Measurements from ENCODE around the gene AGXT.

Gene AGXT

DNA sequence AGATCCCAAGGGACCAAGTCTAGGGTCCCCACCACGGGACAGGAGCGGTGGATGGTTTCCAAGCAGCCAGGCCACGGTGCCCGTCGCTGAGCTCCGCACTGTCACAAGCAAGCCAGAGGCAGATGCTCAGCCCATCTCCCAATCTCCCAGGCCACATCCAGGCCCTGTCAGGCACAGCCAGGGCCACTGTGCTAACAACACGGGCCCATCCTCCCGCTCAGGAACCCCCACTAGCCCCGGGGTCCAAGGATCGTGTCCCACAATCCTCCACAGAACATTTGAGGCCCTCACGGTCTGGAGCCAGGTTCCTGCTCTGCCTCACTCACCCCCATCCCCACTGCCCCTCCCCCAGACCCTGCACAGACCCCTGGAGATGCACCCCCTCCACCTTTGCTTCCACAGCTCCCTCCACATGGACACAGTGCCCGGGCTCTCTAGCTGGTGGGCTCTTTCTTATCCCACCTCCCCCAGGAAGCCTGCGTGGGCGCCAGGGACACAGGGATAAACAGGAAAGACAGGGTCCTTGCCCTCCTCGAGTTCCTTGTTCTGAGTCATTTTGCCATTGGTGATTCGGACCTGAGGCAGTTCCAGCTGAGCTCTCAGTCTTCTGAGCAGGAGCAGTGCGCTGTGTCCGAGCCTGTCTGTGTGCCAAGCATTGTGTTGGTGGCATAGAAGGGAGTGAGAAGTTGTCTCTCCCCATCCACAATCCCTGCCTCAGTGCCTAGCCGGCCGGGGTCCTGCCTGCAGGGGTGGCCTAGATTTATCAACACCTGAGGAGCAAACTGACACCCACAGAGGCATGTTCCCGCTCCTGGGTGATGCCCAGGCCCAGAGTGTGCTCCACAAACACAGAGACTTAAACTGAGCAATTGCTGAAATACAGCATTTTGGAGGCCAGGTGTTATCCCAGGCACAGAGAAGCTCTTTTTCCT, 44.5 kb downstream of the AGXT start:
- no peak for DNase-seq (ENCODE audit: extremely low read depth in 1 of 2, low read depth in 1 of 2)

DNA sequence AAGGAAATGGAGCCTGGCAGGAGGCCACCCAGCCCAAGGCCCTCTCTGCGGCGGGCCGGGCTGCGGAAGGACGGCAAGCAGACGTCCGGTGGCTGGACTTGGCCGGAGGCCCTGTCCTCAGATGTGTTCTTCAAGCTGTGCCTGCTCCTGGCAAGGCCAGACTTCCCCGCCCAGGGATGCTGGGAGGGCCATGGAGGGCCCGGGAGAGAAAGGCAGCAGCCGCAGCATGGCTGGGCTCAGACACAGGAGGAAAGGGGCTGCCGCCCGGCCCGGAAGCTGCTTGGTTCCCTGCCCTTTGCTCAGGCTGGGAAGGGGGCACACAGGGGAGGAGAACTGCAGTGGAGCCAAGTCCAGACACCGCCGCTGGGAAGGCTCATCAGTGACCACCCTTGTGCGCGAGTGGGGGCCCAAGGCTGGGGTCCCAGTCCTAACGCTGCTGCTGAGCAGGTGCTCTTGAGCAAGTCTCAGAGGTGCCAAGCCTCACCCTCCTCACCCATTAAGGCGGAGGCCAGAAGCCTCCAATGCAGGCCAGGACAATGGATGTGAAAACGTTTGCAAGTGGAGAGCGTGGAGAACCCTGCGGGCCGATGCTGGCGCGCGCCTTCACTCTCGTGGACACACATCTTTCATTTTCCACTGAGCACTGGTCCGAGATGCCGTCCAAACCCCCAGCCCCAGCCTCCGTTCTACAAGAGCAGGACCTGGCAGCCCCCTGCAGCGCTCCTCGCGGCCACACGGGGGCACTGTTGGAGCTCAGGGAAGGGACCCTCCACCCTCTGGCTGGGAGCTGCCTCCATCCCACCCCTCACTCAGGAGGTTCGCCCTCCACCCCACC, 45.4 kb downstream of the AGXT start:
- peak; percentile 29 to 59 for DNase-seq (ENCODE audit: extremely low read depth in 1 of 2, low read depth in 1 of 2)

GRCh38 chr2:240914645-240915525, 46.3 kb downstream of the AGXT start:
- DNase-seq (ENCODE audit: extremely low read depth in 1 of 2, low read depth in 1 of 2) = no peak

DNA sequence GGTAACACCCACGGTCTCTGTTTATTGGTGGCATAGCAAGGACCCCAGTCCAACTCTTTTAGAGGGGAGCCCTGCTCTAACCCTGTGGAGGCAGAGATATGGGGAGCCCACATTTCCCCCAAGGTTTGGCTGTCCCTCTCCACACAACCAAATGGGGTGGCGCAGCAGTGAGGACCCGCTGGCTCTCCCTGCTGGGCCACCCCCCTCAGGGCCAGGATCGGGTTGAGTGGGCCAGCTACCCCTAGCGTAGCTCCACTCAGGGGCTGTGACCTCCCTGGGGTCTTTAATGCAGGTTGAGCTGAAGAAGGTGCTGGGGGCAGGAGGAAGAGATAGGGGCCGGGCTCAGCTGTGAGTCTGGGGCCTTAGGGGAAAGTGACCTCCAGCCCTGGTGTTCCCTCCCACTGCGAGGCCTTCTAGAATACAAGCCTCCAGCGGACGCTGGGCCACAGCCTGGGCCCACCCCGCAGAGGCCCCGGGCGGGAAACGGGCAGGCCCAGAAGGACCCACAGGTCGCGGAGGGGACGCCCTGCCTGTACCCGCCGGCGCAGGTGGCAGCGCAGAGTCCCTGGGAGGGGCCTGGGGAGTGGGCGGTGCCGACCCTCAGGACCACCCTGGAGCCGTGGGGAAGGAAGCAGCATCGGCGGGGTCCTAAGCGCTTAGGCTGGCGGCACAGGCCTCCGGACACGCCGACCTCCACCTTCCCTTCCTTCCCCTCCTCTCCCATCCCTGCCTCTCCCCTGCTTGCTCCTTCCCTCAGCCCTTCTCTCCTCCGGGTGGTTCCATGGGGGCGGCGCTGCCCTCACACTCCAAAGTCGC, 47.1 kb downstream of the AGXT start:
- no peak for DNase-seq (ENCODE audit: extremely low read depth in 1 of 2, low read depth in 1 of 2)

DNA sequence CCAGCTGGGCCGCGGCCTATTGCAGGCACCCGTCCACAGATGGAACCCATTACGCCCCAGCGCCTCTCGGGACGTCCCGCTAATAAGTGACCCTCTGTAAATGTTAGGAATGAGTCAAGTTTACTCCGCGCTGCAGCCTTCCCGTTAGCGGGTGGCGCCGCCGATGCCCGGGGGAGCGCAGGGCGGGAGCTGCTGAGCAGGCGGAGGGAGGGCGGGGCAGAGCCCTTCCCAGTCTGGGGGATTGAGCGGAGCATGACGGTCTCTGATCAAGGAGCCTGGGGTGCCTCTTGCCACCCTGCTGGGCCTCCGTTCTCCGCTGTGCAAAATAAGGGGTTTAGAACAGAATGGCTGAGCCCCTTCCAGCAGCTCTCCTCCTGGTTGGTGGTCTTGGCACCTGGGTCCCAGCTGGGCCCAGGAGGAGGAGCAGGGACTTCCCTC, 48.0 kb downstream of the AGXT start:
- DNase-seq (ENCODE audit: extremely low read depth in 1 of 2, low read depth in 1 of 2) = no peak

DNA sequence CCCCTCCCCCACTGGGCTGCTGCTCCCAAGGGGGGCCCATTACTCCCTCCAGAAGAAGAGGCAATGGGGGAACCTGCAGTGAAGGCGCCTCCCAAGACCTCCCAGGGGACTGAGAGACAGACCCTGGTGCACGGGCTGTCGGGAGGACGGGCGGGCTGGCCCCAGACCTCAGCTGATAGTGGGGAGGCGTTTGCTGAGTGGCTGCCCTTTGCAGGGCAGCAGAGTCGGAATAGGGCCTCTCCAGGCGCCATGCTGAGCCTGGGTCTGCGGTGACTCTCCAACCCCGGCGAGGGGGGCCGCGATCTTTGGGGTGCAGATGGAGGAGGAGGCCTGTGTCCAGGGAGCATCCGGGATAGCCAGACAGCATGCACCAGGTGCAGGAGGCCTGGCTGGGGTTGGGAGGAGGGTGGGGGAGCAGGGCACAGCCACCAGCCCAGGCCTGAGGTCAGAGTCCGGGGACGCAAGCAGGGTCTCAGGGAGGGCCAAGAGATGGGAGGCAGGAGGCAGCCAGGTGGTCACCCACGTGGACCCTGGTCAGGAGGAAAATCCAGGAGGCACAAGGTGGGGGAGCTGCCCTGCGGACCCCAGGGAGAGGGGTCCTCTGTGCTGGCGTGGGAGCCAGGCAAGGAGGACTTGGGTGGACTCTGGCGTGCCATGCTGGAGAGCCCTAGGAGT, 48.5 kb downstream of the AGXT start:
- no peak for DNase-seq (ENCODE audit: extremely low read depth in 1 of 2, low read depth in 1 of 2)

GRCh38 chr2:240917684-240918257, 49.1 kb downstream of the AGXT start:
- no peak for DNase-seq (ENCODE audit: extremely low read depth in 1 of 2, low read depth in 1 of 2)

GRCh38 chr2:240918258-240919091, 49.9 kb downstream of the AGXT start:
- DNase-seq (ENCODE audit: extremely low read depth in 1 of 2, low read depth in 1 of 2) = no peak

GRCh38 chr2:240919161-240919781, 50.6 kb downstream of the AGXT start:
- no peak for DNase-seq (ENCODE audit: extremely low read depth in 1 of 2, low read depth in 1 of 2)

- no peak for DNase-seq (ENCODE audit: extremely low read depth in 1 of 2, low read depth in 1 of 2)
These were observed 51.5 kb downstream of the AGXT start for GRCh38 chr2:240919786-240920782.

- no peak for DNase-seq (ENCODE audit: extremely low read depth in 1 of 2, low read depth in 1 of 2)
These were observed 52.2 kb downstream of the AGXT start for GRCh38 chr2:240920783-240921231.

DNA sequence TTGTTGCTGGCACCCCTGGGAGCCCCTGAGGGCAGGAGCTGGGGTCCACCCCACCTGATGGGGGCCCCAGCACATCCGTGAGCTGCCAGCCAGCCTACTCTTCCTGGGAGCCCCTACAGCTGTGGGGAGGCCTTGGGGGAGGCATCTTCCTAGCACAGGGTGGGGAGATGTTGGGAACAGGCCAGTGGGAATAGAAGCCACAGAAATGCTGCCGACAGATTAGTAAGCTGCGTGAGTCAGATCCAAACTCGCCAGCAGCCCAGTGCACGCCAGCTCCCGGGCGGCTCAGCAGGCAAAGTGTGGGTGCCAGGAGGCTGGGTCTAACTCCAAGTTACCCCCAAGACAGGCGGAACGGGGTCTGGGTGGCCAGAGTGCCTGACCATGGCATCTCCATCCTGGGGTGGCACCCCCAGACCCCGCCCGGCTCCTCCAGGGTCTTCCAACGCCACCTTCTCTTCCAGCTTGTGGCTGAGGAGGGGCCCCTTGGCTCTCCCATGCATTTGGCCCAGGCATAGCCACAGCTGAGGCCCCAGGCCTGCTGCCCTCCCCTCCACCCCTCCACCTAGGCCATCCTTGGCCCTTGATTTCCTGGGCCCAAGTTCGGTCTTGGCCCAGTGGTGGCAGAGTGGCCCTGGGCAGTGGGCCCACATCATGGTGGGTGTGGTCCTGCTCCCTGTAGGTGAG, 52.8 kb downstream of the AGXT start:
- no peak for DNase-seq (ENCODE audit: extremely low read depth in 1 of 2, low read depth in 1 of 2)

- DNase-seq (ENCODE audit: extremely low read depth in 1 of 2, low read depth in 1 of 2) = no peak
These were observed 53.3 kb downstream of the AGXT start for GRCh38 chr2:240921995-240922244.

GRCh38 chr2:240922245-240922981, 53.8 kb downstream of the AGXT start:
- no peak for DNase-seq (ENCODE audit: extremely low read depth in 1 of 2, low read depth in 1 of 2)

DNA sequence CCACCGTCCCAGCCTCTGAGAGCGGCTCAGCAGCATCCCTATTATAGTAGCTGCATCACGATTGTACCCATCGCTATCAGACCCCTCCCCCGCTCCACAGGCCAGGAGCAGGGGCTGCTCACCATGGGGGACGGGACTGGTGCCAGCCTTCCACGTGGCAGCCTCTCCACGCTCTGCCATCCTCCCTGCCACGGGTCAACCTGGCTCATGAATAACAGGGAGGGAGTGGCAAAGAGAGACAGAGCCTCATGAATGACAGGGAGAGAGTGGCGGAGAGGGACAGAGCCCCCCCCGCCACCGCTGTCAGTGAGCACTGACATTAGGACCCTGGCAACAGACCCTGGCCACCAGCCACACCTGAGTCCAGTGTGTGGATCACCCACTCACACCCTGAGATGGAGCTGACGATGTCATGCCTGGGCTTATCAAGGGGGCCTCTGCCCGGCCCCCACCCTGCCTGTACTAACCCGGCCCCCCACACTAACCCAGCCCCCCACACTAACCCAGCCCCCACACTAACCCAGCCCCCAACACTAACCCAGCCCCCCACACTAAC, 54.4 kb downstream of the AGXT start:
- no peak for DNase-seq (ENCODE audit: extremely low read depth in 1 of 2, low read depth in 1 of 2)

Measured in activated CD8-positive, alpha-beta memory T cell treated with anti-CD3 and anti-CD28 coated beads for 1 hour (primary cell).